NCI-H2171 treated with DMSO at 0.1 percent for 48 hours (cell line): ENCODE results near the gene METTL24.

Experiments
- DNase-seq: peaks from one replicate; lab custom pipeline; 2025; lab: John Stamatoyannopoulos, UW

METTL24 gene

GRCh38 chr6:110195639-110196038, 162.5 kb downstream of the METTL24 start:
- no peak for DNase-seq
